Bronchial epithelial cell (primary cell): ENCODE results near the gene SPART. TPM values are rescaled to one million over a fixed set of nuclear protein-coding genes. Genes with fewer than 3 reads are reported as not detected.
"Not testable (repeated sequence)": the region's sequence is repeated elsewhere in the genome, so short reads cannot be mapped to it uniquely, and the experiment has no call there.

Source experiments
- DNase-seq: peaks from one replicate; pipeline ENCODE4 v3.0.0-alpha.2; 2010; ENCODE audit warnings: low read depth
- FAIRE-seq: peaks from 2 replicates; lab custom pipeline; 2011; peaks lifted over from hg19 to GRCh38; lab: Jason Lieb, UNC
- H3K27me3 ChIP-seq: 2 replicates; pipeline ENCODE4 v1.5.1; 2011; ENCODE audit warnings: low read length; ENCODE audit not compliant: control insufficient read depth, insufficient read depth
- H3K36me3 ChIP-seq: 2 replicates; pipeline ENCODE4 v1.5.1; 2011; ENCODE audit warnings: low read length; ENCODE audit not compliant: control insufficient read depth, insufficient read depth
- H3K4me3 ChIP-seq: 2 replicates; pipeline ENCODE4 v1.5.1; 2011; ENCODE audit warnings: mild to moderate bottlenecking, low read depth, low read length, control low read depth
- CTCF ChIP-seq: IDR thresholded peaks from 2 replicates; pipeline ENCODE4 v1.5.1; 2011; ENCODE audit warnings: mild to moderate bottlenecking, moderate library complexity, low read length, control low read depth, inconsistent platforms; ENCODE audit not compliant: insufficient read depth, severe bottlenecking
- total RNA-seq: library from RNA; depleted of rRNA; stranded (reverse); fragments of >200 nt; gene quantifications from 2 replicates; pipeline ENCODE4 v1.2.1, GENCODE V29; 2014

SPART gene
- total RNA-seq, 1 donor from 2014 or later: 62.1 TPM

- H3K27me3 ChIP-seq: no peaks in the 10 kb centered on the region
- no peak for TF ChIP-seq CTCF
- no peak overlapping the region for H3K4me3 ChIP-seq
- DNase-seq (no peak), FAIRE-seq (no peak)
- peaks cover 3% of the 10 kb centered on the region for H3K36me3 ChIP-seq
Observed at GRCh38 chr13:36325912-36326311, 20.3 kb downstream of the SPART start.

- FAIRE-seq, DNase-seq, H3K36me3 ChIP-seq, H3K27me3 ChIP-seq, H3K4me3 ChIP-seq: not testable (repeated sequence)
Observed at GRCh38 chr13:36324881-36325280, 21.3 kb downstream of the SPART start.

GRCh38 chr13:36323951-36324566 is 22.1 kb downstream of the SPART start:
- Histone ChIP-seq H3K4me3 (no peak overlapping the region), H3K36me3 (peaks cover 3% of the 10 kb centered on the region), H3K27me3 (no peaks in the 10 kb centered on the region)
- DNase-seq (no peak), FAIRE-seq (no peak)
- no peak for TF ChIP-seq CTCF

GRCh38 chr13:36323408-36323807 is 22.8 kb downstream of the SPART start:
- FAIRE-seq: no peak
- DNase-seq: no peak
- H3K27me3 ChIP-seq: no peaks in the 10 kb centered on the region
- no peak for TF ChIP-seq CTCF
- peaks cover 3% of the 10 kb centered on the region for H3K36me3 ChIP-seq
- H3K4me3 ChIP-seq: no peak overlapping the region

- H3K27me3 ChIP-seq, DNase-seq, H3K4me3 ChIP-seq, FAIRE-seq, H3K36me3 ChIP-seq: not testable (repeated sequence)
Observed at GRCh38 chr13:36319793-36320192, 26.4 kb downstream of the SPART start.

- Histone ChIP-seq H3K4me3 (no peak overlapping the region), H3K27me3 (no peaks in the 10 kb centered on the region), H3K36me3 (peaks cover 2% of the 10 kb centered on the region)
- FAIRE-seq (no peak), DNase-seq (peak; percentile 57)
- no peak for TF ChIP-seq CTCF
Observed at GRCh38 chr13:36313047-36313969, 32.9 kb downstream of the SPART start.
